B cell (primary cell): Measurements from ENCODE around the gene SPTLC2. TPM values are rescaled to one million over a fixed set of nuclear protein-coding genes. Genes with fewer than 3 reads are reported as not detected.

Source experiments
- ATAC-seq: fragments of 200-7000 bp; cut with Tn5 transposase; one replicate; pipeline ENCODE4 v1.10.0; 2021; ENCODE audit warnings: low read depth, mild to moderate bottlenecking, moderate number of reproducible peaks, moderate library complexity
- CTCF ChIA-PET: fragments of 350-600 bp; sonication (Branson Sonifier 250); formaldehyde crosslinking; loops from one replicate; lab custom pipeline; 2021; ENCODE audit warnings: antibody characterized with exemption, inconsistent platforms; lab: Charles Lee
- POLR2A ChIA-PET: fragments of 350-600 bp; sonication (Branson Sonifier 250); formaldehyde crosslinking; loops from one replicate; lab custom pipeline; 2021; ENCODE audit warnings: antibody characterized with exemption; lab: Charles Lee
- DNase-seq: peaks from one replicate; pipeline ENCODE4 v3.0.0; 2013
- H2AFZ ChIP-seq: 2 replicates; pipeline ENCODE4 v1.6.1; 2012; ENCODE audit warnings: mild to moderate bottlenecking, low read depth, low read length; ENCODE audit not compliant: insufficient read depth, poor library complexity, severe bottlenecking
- H3K27ac ChIP-seq, 2 donors: 1 replicate in 1 of 2; 2 replicates in 1 of 2; pipeline ENCODE4 v1.5.1; 2012 to 2013; ENCODE audit warnings: low read length in 2 of 2, mild to moderate bottlenecking in 2 of 2, moderate library complexity in 1 of 2
- H3K27me3 ChIP-seq, 4 experiments: fragments of 200-600 bp in 1 of 4; sonication (generic) in 1 of 4; replicated peaks in 1 of 4; 1 replicate in 2 of 4; 2 replicates in 2 of 4; pipeline versions ENCODE4 v1.6.1 to v1.7.0; 2013 to 2016; ENCODE audit warnings: low read length in 3 of 4, mild to moderate bottlenecking in 2 of 4, mixed read lengths in 1 of 4, moderate library complexity in 1 of 4; ENCODE audit not compliant: insufficient read depth in 4 of 4, control insufficient read depth in 3 of 4; ENCODE audit errors: control extremely low read depth in 1 of 4
- H3K36me3 ChIP-seq, 2 experiments: replicated peaks in 1 of 2; 1 replicate in 1 of 2; 2 replicates in 1 of 2; pipeline versions ENCODE4 v1.6.1 to v1.7.1; 2013; ENCODE audit warnings: low read length in 1 of 2; ENCODE audit not compliant: insufficient read depth in 2 of 2, control insufficient read depth in 1 of 2; ENCODE audit errors: control extremely low read depth in 1 of 2, extremely low read depth in 1 of 2
- H3K4me1 ChIP-seq, 2 donors: fragments of 200-600 bp in 1 of 2; sonication (generic) in 1 of 2; 1 replicate in 1 of 2; 2 replicates in 1 of 2; pipeline versions ENCODE4 v1.5.1 to v1.6.1; 2013 to 2017; ENCODE audit warnings: low read length in 2 of 2; ENCODE audit not compliant: control insufficient read depth in 2 of 2, insufficient read depth in 2 of 2
- H3K4me2 ChIP-seq: replicated peaks from 2 replicates; pipeline ENCODE3; 2012; ENCODE audit warnings: mild to moderate bottlenecking, low read depth, low read length; ENCODE audit not compliant: poor library complexity, severe bottlenecking
- H3K4me3 ChIP-seq, 5 experiments: fragments of 200-600 bp in 1 of 5; sonication (generic) in 1 of 5; 1 replicate in 3 of 5; 2 replicates in 2 of 5; pipeline versions ENCODE4 v1.5.1 to v1.7.0; 2011 to 2016; ENCODE audit warnings: low read length in 4 of 5, mild to moderate bottlenecking in 4 of 5, low read depth in 2 of 5, control low read depth in 1 of 5, moderate library complexity in 1 of 5; ENCODE audit not compliant: insufficient read depth in 1 of 5; ENCODE audit errors: control extremely low read depth in 1 of 5, extremely low read depth in 1 of 5
- H3K79me2 ChIP-seq: fragments of 200-600 bp; sonication (generic); one replicate; pipeline ENCODE4 v1.6.0; 2016; ENCODE audit warnings: low read length; ENCODE audit not compliant: control insufficient read depth, insufficient read depth
- H3K9ac ChIP-seq: fragments of 200-600 bp; sonication (generic); 2 replicates; pipeline ENCODE4 v1.6.1; 2017; ENCODE audit warnings: mild to moderate bottlenecking, low read length, moderate library complexity
- H3K9me3 ChIP-seq, 3 donors: one replicate each; pipeline versions ENCODE4 v1.6.1 to v1.7.1; 2013; ENCODE audit warnings: low read length in 2 of 3; ENCODE audit not compliant: control insufficient read depth in 2 of 3, insufficient read depth in 1 of 3; ENCODE audit errors: control extremely low read depth in 1 of 3
- H4K20me1 ChIP-seq: 2 replicates; pipeline ENCODE4 v1.6.0; 2012; ENCODE audit warnings: mild to moderate bottlenecking, low read length; ENCODE audit not compliant: insufficient read depth, control insufficient read depth, poor library complexity, severe bottlenecking
- H3K27ac Mint-ChIP-seq: one replicate; pipeline ENCODE4 v1.8.0; 2021; ENCODE audit warnings: mixed read lengths
- H3K27me3 Mint-ChIP-seq: one replicate; pipeline ENCODE4 v1.8.0; 2021; ENCODE audit warnings: mixed read lengths
- H3K4me1 Mint-ChIP-seq: one replicate; pipeline ENCODE4 v1.8.0; 2021; ENCODE audit warnings: mixed read lengths
- H3K4me3 Mint-ChIP-seq: one replicate; pipeline ENCODE4 v1.8.0; 2021; ENCODE audit warnings: mixed read lengths
- H3K9me3 Mint-ChIP-seq: one replicate; pipeline ENCODE4 v1.8.0; 2022; ENCODE audit warnings: mixed read lengths; ENCODE audit not compliant: insufficient read depth
- EZH2 ChIP-seq: IDR thresholded peaks from 2 replicates; pipeline ENCODE4 v1.6.1; 2012; ENCODE audit warnings: borderline replicate concordance, low read depth, mild to moderate bottlenecking, moderate library complexity, low read length; ENCODE audit not compliant: insufficient read depth, poor library complexity, severe bottlenecking
- WGBS: methylation state at CpG from one replicate; pipeline ENCODE4 v1.1.5; 2013; ENCODE audit warnings: missing lambda C conversion rate; ENCODE audit not compliant: insufficient coverage; 5-methylcytosine and 5-hydroxymethylcytosine counted together
- intact Hi-C: fragments of 100-400 bp; cut with micrococcal nuclease; formaldehyde crosslinking; loops from one replicate; pipeline ENCODE4 v1.10.0; 2022
- polyA plus RNA-seq: library from polyadenylated mRNA; depleted of rRNA; stranded (reverse); fragments of >200 nt; gene quantifications from 2 replicates; pipeline ENCODE4 v1.2.3, GENCODE V29; 2012
- total RNA-seq, 2 donors: library from RNA; stranded (reverse); fragments of 120-200 nt in 1 of 2; gene quantifications; 1 replicate in 1 of 2; 2 replicates in 1 of 2; pipeline versions ENCODE4 v1.2.3 to v1.2.4, GENCODE V29; 2013 to 2022
- TF ChIP-seq, protein P1 (sequence below): fragments of 200-600 bp; IDR thresholded peaks from one replicate; pipeline ENCODE4 v1.8.0; 2022; ENCODE audit warnings: antibody characterized with exemption, mild to moderate bottlenecking

The SPTLC2 gene
- total and polyA plus RNA-seq, 2 donors (not counting 1 experiment from before 2014, with no cell fraction given) = 9.4 to 41.4 TPM

DNA sequence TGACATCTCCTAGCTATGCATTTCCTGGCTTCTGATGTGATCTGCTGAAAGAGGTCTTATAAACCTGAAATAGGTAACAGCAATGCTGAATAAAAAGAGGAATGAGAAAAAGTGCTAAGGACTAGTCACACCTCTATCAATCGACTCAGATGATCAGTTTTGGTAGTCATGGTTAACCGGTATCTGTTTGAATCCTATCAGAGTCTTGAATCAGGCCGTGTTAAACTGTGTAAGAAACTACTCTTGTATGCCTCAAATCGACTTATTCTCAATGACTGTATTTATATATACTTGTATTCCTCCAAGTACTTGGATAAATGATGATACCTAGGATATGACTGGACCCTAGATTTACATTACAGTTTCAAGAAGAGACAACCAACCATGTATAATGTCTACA, 107.1 kb downstream of the SPTLC2 start:
- WGBS = no CpG with 5 or more reads among the region's 4 CpGs
- no peak overlapping the region for H3K4me3 Mint-ChIP-seq
- DNase-seq (no peak), ATAC-seq (no peak)
- Histone ChIP-seq H3K27ac (no peak overlapping the region), H3K4me2 (no peak overlapping the region), H3K4me1 (no peaks in the 10 kb centered on the region), H3K36me3 (peaks cover 10 to 47% of the 10 kb centered on the region in 2 experiments), H2AFZ (no peak overlapping the region), H3K27me3 (no peaks in the 10 kb centered on the region), H3K79me2 (no peaks in the 10 kb centered on the region), H3K9me3 (no peaks in the 10 kb centered on the region), H4K20me1 (no peaks in the 10 kb centered on the region), H3K4me3 (no peak overlapping the region), H3K9ac (no peak overlapping the region)
- H3K9me3 Mint-ChIP-seq = no peaks in the 10 kb centered on the region
- ChIA-PET POLR2A (no interaction called here), CTCF (no interaction called here)
- TF ChIP-seq, protein P1, sequence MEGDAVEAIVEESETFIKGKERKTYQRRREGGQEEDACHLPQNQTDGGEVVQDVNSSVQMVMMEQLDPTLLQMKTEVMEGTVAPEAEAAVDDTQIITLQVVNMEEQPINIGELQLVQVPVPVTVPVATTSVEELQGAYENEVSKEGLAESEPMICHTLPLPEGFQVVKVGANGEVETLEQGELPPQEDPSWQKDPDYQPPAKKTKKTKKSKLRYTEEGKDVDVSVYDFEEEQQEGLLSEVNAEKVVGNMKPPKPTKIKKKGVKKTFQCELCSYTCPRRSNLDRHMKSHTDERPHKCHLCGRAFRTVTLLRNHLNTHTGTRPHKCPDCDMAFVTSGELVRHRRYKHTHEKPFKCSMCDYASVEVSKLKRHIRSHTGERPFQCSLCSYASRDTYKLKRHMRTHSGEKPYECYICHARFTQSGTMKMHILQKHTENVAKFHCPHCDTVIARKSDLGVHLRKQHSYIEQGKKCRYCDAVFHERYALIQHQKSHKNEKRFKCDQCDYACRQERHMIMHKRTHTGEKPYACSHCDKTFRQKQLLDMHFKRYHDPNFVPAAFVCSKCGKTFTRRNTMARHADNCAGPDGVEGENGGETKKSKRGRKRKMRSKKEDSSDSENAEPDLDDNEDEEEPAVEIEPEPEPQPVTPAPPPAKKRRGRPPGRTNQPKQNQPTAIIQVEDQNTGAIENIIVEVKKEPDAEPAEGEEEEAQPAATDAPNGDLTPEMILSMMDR = no peak
- TF ChIP-seq EZH2 = no peak
- H3K27me3 Mint-ChIP-seq = no peaks in the 10 kb centered on the region
- intact Hi-C loops = no loop called here
- H3K27ac Mint-ChIP-seq = no peak overlapping the region
- no peaks in the 10 kb centered on the region for H3K4me1 Mint-ChIP-seq

DNA sequence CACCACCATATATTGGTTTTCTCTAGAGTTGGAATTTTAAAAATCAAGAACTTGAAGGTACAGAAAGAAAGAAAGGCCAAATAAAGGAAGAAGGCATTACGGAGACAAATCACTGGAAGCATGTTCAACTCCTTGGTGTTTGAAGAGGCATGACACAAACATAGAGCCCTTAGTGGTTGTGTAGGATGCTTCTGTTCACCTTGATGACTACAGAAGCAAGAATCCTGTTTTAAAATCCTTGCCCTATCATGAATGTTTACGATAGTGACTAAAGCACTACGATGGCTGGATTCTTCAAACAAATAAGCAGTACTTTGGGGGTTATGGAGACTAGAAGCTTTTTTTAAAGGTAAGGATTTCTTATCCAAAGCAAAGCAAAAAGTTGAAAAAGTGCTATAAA, 107.6 kb downstream of the SPTLC2 start:
- H3K4me3 ChIP-seq = no peak overlapping the region
- Mint-ChIP-seq H3K9me3 (no peaks in the 10 kb centered on the region), H3K4me1 (no peaks in the 10 kb centered on the region), H3K4me3 (no peak overlapping the region), H3K27ac (no peak overlapping the region), H3K27me3 (no peaks in the 10 kb centered on the region)
- CTCF ChIA-PET = no interaction called here
- H3K79me2 ChIP-seq = no peaks in the 10 kb centered on the region
- H3K9me3 ChIP-seq = peaks cover 0 to 4% (median 2%) of the 10 kb centered on the region in 3 donors
- H3K9ac ChIP-seq = no peak overlapping the region
- DNase-seq = no peak
- ATAC-seq = no peak
- no peaks in the 10 kb centered on the region for H3K27me3 ChIP-seq
- H3K4me1 ChIP-seq = no peaks in the 10 kb centered on the region
- H2AFZ ChIP-seq = no peak overlapping the region
- intact Hi-C loops = no loop called here
- POLR2A ChIA-PET = no interaction called here
- H3K4me2 ChIP-seq = no peak overlapping the region
- no peak overlapping the region for H3K27ac ChIP-seq
- no CpG with 5 or more reads among the region's 3 CpGs for WGBS
- peaks cover 8 to 45% of the 10 kb centered on the region in 2 experiments for H3K36me3 ChIP-seq
- no peak for TF ChIP-seq EZH2
- TF ChIP-seq, protein P1 = no peak
- no peaks in the 10 kb centered on the region for H4K20me1 ChIP-seq
